WERI-Rb-1 (cell line): ENCODE results near the gene PHACTR3.

Source experiments
- DNase-seq: peaks from one replicate; pipeline ENCODE4 v3.0.0-alpha.2; 2020
- H3K27ac ChIP-seq: fragments of 250-450 bp; sonication (Bioruptor Pico); 2 replicates; pipeline ENCODE4 v1.5.1; 2020; ENCODE audit warnings: mild to moderate bottlenecking, moderate library complexity
- H3K27me3 ChIP-seq: fragments of 250-450 bp; sonication (Bioruptor Pico); 2 replicates; pipeline ENCODE4 v1.5.1; 2021; ENCODE audit warnings: mild to moderate bottlenecking, low read depth, moderate library complexity; ENCODE audit not compliant: insufficient read depth, severe bottlenecking
- H3K36me3 ChIP-seq: fragments of 250-450 bp; sonication (Bioruptor Pico); 2 replicates; pipeline ENCODE4 v1.5.1; 2020; ENCODE audit warnings: mild to moderate bottlenecking, moderate library complexity
- H3K4me3 ChIP-seq: 2 replicates; pipeline ENCODE4 v1.5.1; 2011; ENCODE audit warnings: low read depth, mild to moderate bottlenecking, control low read depth, low read length
- H3K9me3 ChIP-seq: fragments of 250-450 bp; sonication (Bioruptor Pico); 2 replicates; pipeline ENCODE4 v1.5.1; 2021; ENCODE audit warnings: mild to moderate bottlenecking, moderate library complexity; ENCODE audit not compliant: severe bottlenecking
- CTCF ChIP-seq: IDR thresholded peaks from 2 replicates; pipeline ENCODE4 v1.5.1; 2011; ENCODE audit warnings: low read depth, mild to moderate bottlenecking, control low read depth, inconsistent platforms, low read length

PHACTR3 gene

GRCh38 chr20:59745716-59746115 is 141.4 kb downstream of the PHACTR3 start:
- no peak overlapping the region for H3K27ac ChIP-seq
- H3K4me3 ChIP-seq: no peak overlapping the region
- no peak for DNase-seq
- no peaks in the 10 kb centered on the region for H3K36me3 ChIP-seq
- peaks cover 98% of the 10 kb centered on the region for H3K27me3 ChIP-seq
- TF ChIP-seq CTCF: no peak
- H3K9me3 ChIP-seq: no peaks in the 10 kb centered on the region

- Histone ChIP-seq H3K4me3 (no peak overlapping the region), H3K9me3 (no peaks in the 10 kb centered on the region), H3K27ac (no peak overlapping the region), H3K27me3 (peaks cover 98% of the 10 kb centered on the region), H3K36me3 (no peaks in the 10 kb centered on the region)
- no peak for DNase-seq
- TF ChIP-seq CTCF: no peak
Observed at GRCh38 chr20:59746155-59746554, 141.8 kb downstream of the PHACTR3 start.

- DNase-seq: no peak
- H3K27ac ChIP-seq: no peak overlapping the region
- TF ChIP-seq CTCF: no peak
- peaks cover 96% of the 10 kb centered on the region for H3K27me3 ChIP-seq
- no peak overlapping the region for H3K4me3 ChIP-seq
- H3K9me3 ChIP-seq: no peaks in the 10 kb centered on the region
- H3K36me3 ChIP-seq: no peaks in the 10 kb centered on the region
Observed at GRCh38 chr20:59747671-59748515, 143.6 kb downstream of the PHACTR3 start.

- Histone ChIP-seq H3K27ac (no peak overlapping the region), H3K4me3 (no peak overlapping the region), H3K9me3 (no peaks in the 10 kb centered on the region), H3K36me3 (no peaks in the 10 kb centered on the region), H3K27me3 (peaks cover 94% of the 10 kb centered on the region)
- no peak for TF ChIP-seq CTCF
- DNase-seq: no peak
Observed at GRCh38 chr20:59748619-59749191, 144.4 kb downstream of the PHACTR3 start.

- Histone ChIP-seq H3K36me3 (no peaks in the 10 kb centered on the region), H3K4me3 (no peak overlapping the region), H3K27me3 (peaks cover 94% of the 10 kb centered on the region), H3K9me3 (no peaks in the 10 kb centered on the region), H3K27ac (no peak overlapping the region)
- TF ChIP-seq CTCF: no peak
- DNase-seq: no peak
Observed at GRCh38 chr20:59749301-59749700, 145.0 kb downstream of the PHACTR3 start.
